Vagina (tissue), 2 donors: ENCODE measurements around the gene SGSM1.

ENCODE experiments used
- CTCF ChIP-seq, 3 experiments: fragments of 450-650 bp in 2 of 3; fragments of 200-600 bp in 1 of 3; sonication (generic) in 1 of 3; IDR thresholded peaks; one replicate each; pipeline ENCODE4 v1.5.1; 2017 to 2019; ENCODE audit warnings: antibody characterized with exemption in 3 of 3, mild to moderate bottlenecking in 2 of 3, moderate library complexity in 2 of 3
- POLR2A ChIP-seq, 2 donors: fragments of 450-650 bp; IDR thresholded peaks; one replicate each; pipeline ENCODE4 v1.6.1; 2017; ENCODE audit warnings: antibody characterized with exemption in 2 of 2, mild to moderate bottlenecking in 2 of 2, moderate library complexity in 2 of 2

GRCh38 chr22:24935771-24936483 is 129.9 kb downstream of the SGSM1 start:
- no peak for TF ChIP-seq POLR2A (IDR thresholded peaks at IDR 0.05)
- TF ChIP-seq CTCF (IDR thresholded peaks at IDR 0.05) = no peak
